Tongue (tissue), 2 donors: ENCODE data around the gene RBMXL3. TPM values are rescaled to one million over a fixed set of nuclear protein-coding genes. Genes with fewer than 3 reads are reported as not detected.
A peak's percentile ranks its signal among the peaks of the same experiment; 100 is the strongest.
"Not testable (repeated sequence)": the region's sequence is repeated elsewhere in the genome, so short reads cannot be mapped to it uniquely, and the experiment has no call there.

Source experiments
- DNase-seq: peaks from one replicate; pipeline ENCODE4 v3.0.0-alpha.2; 2015
- total RNA-seq: library from RNA; depleted of rRNA; stranded (reverse); fragments of >200 nt; gene quantifications from one replicate; pipeline ENCODE4 v1.2.3, GENCODE V29; 2014

RBMXL3 gene
- not detected for total RNA-seq

DNA sequence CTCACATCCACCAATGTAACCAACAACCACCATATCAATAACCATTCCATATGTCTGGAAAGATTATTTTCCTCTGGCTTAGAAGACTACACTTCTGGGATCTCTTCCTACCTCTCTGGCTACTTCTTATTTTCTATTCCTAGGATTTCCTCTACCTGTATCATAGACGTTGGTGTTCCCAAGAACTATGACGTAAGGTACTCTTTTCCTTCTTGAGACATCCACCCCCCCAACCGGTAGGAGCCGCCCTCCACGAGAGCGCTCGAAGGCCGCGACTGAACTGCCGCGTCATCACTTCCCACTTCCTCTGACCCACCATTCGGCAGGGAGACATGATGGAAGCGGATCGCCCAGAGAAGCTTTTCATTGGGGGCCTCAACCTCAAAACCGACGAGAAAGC lies at the start of gene RBMXL3:
RBMXL3 (plus strand) TSS at position 301 of the 400 bp plus-strand sequence; CDS start at position 333, 32 bp downstream.
- no peak for DNase-seq

DNA sequence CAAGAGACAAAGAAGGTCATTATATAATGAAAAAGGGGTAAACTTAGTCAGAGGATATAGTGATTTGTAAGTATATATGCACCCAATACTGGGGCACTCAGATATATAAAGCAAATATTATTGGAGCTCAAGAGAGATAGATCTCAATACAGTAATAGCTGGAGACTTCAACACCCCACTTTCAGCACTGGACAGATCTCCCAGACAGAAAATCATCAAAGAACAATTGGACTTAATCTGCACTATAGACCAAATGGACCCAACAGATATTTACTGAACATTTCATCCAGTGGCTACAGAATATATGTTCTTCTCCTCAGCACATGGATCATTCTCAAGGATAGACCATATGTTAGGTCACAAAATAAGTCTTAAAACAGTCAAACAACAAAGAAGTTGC lies 47.2 kb upstream of the RBMXL3 start:
- no peak for DNase-seq

DNA sequence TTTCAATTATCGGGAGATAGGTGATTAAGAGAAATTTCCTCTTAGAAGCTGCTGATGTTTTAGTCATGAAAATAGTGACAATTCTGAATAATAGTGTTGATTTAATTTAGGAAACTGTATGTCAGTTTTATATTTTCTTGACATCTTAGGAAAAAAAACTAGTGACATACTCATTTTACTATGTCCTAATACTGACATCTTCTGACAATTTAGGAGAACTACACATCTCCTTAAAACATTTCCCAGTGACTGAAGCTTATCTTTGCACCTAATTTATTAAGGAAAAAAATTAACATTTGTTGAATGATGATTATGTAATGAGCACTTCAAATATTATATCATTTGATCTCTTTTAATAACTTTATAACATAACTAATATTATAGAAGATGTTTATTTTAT lies 42.0 kb upstream of the RBMXL3 start:
- peak; percentile 4 for DNase-seq

DNA sequence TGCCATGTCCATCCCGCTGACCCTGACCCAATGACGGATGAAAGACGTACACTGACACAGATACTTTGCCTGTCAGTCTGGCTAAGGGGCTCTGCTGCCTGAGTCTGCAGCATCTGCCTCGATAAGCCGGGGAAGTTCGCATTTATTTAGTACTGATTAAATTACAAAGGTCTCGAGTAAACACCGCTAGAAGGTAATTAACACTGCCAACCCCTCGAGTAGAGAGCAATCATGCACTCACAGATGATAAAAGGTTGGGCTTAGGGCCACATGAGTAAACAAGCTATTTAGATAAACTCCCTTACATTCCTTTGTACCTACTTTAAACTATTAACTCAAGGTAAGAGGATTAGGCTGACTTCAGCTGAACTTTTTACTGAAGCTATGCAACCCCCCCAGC lies 16.0 kb upstream of the RBMXL3 start:
- no peak for DNase-seq

DNA sequence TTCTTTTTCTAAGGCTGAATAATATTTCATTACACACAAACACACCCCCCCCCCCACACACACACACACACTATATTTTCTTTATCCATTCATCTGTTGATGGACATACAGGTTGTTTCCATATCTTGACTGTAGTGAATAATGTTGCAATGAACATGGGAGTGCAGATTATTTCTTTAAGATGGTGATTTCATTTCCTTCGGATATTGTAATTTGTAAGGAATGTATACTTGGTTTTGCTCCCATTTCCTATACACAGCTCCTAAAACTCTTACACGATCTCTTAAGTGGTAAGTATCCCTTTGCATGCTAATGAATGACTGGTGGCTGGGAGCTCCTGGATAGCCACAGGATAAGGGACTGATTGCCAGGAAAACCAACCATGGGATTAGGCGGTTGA lies 14.7 kb upstream of the RBMXL3 start:
- DNase-seq = no peak

DNA sequence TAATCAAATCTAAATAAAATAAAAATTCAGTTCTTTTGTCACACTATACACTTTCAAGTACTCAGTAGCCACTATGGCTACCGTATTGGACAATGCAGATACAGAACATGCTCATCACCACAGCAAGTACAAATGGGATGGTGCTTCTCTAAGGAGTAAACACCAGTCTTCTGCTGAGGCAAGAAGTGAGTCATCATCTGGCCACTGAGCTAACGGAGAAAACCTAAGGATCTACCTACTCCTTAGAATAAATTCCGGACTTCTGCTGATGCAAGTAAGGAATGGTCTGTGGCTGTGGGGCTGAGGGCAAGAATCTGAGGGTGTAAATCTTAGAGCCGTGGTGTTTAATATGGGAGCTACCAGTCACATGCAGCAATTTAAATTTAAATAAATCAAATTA lies 11.3 kb upstream of the RBMXL3 start:
- DNase-seq = no peak

DNA sequence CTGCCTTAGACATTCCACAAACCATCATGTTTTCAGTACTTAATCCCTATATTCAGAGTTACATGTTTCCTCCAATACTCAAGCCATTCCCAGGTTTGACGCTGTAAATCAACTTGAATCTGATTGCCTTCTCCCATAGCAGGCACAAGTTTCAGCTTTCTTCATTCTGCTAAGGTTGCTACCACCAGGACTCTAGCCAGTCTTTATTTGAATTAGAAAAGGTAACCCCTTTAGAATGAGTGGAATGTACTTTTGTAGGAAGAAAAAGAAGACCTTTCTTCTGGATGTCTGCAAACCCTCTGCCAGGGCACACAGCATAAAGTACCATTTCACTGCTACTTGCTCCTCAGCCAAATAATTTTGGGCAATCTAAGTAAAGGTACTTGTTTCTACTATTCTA lies 10.7 kb upstream of the RBMXL3 start:
- DNase-seq = no peak

DNA sequence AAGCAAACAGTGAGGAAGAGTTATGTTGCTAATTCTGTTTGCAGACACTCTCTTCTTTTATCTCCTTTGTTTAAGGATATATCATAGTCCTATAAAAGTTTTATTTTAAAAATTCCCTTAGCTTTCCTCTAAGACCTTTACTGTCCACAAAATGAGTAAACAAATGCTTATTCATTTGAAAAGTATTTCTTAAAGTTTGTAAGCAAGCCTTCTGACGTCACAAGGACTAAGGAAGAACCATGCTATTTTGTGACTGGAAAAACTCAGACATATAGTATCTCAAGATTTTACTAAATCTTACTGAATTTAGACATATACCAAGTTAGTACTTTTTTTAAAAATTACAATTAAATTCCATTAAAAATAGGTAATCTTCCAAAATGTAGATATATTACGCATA lies 5.2 kb upstream of the RBMXL3 start:
- no peak for DNase-seq

DNA sequence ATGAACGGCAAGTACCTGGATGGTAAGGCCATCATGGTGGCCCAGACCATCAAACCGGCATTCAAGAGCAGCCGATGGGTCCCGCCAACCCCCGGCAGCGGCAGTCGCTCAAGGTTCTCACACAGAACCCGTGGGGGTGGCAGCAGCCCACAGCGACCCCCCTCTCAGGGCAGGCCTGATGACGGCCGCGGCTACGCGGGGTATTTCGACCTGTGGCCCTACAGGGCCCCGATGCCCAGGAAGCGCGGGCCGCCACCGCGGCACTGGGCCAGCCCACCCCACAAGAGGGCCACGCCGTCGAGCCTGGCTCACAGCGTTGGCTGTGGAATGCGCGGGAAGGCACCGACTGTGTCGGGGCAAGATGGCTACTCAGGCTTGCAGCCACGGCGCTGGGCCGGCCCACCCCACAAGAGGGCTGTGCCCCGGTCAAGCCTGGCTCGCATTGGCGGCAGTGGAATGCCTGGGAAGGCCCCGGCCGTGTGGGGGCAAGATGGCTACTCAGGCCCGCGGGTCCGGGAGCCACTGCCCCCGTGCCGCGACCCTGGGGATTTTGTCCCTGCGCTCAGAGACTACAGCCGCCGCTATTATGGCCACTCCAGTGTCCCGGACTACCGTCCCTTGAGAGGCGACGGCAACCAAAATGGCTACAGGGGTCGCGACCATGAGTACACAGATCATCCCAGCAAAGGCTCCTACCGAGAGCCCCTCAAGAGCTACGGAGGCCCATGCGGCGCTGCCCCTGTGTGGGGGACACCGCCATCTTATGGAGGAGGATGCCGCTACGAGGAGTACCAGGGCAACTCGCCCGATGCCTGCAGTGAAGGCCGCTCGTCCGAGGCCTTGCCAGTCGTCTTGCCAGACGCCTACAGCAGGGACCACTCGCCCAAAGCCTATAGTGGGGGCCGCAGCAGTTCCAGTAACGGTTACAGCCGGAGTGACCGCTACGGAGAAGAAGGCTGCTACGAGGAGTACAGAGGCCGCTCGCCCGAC lies 731 bp downstream of the RBMXL3 start:
- DNase-seq = no peak

DNA sequence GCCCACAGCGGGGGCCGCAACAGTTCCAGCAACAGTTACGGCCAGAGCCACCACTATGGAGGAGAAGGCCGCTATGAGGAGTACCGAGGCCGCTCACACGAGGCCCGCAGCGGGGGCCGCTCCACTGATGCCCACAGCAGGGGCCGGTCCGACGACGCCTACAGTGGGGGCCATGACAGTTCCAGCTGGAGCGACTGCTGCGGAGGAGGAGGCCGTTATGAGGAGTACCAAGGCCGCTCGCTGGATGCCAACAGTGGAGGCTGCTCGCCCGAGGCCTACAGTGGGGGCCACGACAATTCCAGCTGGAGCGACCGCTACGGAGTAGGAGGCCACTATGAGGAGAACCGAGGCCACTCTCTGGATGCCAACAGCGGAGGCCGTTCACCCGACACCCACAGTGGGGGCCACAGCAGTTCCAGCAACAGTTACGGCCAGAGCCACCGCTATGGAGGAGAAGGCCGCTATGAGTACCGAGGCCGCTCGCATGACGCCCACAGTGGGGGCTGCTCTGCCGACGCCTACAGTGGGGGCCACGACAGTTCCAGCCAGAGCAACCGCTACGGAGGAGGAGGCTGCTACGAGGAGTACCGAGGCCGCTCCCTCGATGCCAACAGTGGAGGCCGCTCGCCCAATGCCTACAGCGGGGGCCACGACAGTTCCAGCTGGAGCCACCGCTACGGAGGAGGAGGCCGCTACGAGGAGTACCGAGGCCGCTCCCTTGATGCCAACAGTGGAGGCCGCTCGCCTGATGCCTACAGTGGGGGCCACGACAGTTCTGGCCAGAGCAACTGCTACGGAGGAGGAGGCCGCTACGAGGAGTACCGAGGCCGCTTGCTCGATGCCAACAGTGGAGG lies 1.7 kb downstream of the RBMXL3 start:
- no peak for DNase-seq

DNA sequence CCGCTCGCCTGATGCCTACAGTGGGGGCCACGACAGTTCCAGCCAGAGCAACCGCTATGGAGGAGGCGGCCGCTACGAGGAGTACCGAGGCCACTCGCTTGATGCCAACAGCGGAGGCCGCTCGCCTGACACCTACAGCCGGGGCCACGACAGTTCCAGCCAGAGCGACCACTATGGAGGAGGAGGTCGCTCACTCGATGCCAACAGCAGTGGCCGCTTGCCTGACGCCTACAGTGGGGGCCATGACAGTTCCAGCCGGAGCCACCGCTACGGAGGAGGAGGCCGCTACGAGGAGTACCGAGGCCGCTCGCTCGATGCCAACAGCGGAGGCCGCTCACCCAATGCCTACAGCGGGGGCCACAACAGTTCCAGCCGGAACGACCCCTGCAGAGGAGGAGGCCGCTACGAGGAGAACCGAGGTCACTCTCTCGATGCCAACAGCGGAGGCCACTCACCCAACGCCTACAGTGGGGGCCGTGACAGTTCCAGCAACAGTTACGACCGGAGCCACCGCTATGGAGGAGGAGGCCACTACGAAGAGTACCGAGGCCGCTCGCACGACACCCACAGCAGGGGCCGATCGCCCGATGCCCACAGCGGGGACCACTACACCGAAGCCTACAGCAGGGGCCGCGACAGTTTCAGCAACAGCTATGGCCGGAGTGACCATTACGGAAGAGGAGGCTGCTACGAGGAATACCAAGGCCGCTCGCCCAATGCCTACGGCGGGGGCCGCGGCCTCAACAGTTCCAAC lies 2.5 kb downstream of the RBMXL3 start:
- DNase-seq = no peak

DNA sequence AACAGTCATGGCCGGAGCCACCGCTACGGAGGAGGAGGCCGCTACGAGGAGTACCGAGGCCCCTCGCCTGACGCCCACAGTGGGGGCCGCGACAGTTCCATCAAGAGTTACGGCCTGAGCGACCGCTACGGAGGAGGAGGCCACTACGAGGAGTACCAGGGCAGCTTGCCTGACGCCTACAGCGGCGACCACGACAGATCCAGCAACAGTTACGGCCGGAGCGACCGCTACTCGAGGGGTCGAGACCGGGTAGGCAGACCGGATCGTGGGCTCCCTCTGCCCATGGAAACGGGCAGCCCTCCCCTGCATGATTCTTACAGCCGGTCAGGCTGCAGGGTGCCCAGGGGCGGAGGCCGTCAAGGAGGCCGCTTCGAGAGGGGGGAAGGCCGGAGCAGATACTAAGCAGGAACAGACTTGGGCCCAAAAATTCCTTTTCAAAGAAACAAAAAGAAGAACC lies 3.1 kb downstream of the RBMXL3 start:
- DNase-seq = no peak

DNA sequence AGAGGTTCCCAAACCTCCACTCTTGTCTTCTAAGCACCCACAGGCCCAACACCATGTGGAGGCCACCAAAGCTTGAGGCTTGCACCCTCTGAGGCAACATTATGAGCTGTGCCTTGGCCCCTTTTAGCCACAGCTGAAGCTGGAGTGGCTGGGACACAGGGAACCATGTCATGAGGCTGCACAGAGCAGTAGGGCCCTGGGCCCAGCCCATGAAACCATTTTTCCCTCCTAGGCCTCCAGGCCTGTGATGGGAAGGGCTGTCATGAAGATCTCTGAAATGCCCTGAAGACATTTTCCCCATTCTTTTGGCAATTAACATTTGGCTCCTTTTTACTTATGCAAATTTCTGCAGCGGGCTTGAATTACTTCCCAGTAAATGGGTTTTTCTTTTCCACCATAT lies 14.8 kb downstream of the RBMXL3 start:
- DNase-seq = no peak

DNA sequence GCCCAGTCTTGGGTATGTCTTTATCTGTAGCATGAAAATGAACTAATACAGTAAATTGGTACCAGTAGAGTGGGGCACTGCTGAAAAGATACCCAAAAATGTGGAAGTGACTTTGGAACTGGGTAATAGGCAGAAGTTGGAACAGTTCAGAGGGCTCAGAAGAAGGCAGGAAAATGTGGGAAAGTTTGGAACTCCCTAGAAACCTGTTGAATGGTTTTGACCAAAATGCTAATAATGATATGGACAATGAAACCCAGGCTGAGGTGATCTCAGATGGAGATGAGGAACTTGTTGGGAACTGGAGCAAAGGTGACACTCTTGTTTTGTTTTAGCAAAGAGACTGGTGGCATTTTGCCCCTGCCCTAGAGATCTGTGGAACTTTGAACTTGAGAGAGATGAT lies 20.3 kb downstream of the RBMXL3 start:
- not testable (repeated sequence) for DNase-seq

DNA sequence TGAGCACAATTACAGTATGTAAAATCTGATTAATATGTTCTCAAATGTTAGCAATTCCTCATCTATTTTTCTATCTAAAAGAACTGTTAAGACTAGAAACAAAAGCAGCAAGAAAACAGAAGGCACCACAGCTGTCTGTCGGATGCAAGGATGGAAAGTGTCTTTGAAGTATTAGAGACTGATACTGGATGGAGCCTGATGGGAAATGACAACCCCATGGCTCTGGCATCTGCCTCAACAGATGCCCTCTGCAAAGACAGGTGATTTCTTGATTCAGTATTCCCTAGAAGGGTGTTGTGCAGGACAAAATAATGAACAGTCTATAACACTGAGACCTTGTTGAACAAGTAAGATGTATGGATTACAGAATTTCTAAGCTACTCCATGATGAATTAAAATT lies 24.9 kb downstream of the RBMXL3 start:
- no peak for DNase-seq

DNA sequence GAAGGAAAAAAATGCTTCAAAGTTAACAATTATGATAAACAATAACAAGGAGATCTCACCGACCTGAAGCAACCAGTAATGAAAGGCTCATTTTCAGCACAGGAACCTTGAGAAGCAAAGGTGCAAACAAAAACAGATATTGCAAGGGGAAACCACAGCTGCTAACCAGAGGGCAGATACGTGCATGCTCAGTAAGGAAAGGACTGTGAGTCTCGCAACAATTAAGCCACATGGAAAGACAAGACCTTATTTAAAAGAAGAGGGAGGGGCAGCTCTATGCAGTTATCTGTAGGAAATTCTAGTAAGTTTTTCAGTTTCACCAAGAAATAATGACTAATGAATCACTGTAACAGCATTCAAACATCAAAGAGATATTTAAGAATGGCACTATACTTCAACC lies 25.4 kb downstream of the RBMXL3 start:
- no peak for DNase-seq

DNA sequence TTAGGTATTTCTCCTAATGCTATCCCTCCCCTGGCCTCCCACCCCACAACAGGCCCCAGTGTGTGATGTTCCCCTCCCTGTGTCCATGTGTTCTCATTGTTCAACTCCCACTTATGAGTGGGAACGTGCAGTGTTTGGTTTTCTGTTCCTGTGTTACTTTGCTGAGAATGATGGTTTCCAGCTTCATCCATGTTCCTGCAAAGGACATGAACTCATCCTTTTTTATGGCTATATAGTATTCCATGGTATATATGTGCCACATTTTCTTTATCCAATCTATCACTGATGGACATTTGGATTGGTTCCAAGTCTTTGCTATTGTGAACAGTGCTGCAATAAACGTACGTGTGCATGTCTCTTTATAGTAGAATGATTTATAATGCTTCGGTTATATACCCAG lies 28.1 kb downstream of the RBMXL3 start:
- not testable (repeated sequence) for DNase-seq

DNA sequence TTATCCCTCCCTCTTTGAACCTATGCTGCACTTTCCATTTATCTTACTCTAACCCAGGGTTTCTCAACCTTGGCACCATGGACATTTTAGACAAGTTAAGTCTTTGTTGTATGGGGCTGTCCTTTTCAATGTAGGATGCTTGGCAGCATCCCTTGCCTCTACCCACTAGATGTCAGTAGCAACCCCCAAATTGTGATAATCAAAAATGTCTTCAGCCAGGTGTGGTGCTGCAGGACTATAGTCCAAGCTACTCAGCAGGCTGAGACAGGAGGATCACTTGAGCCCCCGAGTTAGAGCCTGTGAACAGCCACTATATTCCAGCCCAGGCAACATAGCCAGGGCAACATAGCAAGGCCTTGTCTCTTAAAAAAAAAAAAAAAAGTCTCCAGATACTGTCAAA lies 37.7 kb downstream of the RBMXL3 start:
- DNase-seq = peak; percentile 11

DNA sequence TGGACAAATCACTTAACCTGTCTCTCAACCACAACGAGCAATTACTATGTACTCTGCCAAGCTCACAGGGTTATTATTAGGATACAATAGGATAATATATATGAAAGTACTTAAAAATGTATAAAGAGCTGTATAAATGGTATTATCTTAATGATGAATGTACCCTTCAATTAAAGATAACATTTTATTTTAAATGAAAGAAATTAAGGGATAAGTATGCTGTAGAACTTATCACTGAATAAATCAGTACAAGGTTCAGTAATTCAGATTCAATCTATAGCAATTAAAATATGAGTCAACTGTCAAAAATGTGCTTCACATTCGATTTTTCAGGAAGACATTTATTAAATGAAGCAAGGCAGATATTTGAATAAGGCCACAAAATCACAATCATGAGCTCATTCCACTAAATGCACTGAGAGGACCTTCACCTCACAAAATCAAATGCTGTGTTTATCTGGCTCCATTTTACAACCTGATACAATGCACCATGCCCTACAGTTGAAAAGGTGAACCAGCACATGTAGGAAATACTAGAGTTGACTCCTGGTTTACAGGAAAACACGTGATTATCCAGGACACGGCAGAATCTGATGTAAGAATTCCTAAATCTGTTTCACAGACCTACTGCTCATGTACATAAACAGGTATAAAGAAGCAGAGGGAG lies 40.3 kb downstream of the RBMXL3 start:
- DNase-seq = no peak

DNA sequence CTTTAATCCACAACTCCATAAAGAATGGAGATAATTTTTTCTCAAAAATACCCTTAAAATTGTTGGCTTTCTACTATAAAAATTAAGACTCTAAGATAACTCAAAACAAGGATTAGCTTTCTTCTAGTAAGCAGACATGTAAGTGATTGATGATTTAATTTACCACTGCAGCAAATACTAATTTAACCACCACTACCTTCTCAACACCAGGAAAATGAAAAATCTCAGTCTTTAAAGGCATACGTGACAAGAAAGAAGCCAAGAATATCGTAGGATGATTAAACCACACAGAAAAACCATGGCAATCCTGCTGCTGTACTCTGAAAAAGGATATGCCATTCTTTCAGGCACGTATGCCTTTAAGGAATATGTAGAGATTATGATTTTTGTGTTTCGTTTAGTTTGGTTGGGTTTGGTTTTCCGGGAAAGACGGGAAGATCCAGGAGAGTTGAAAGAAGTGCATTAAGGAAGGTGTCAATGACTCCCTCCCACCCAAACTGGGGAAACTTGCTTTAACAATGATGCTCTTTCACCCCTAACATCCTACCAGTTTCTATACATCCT lies 43.8 kb downstream of the RBMXL3 start:
- DNase-seq = no peak
